ENCODE data around the gene HECW1. TPM values are rescaled to one million over a fixed set of nuclear protein-coding genes. Genes with fewer than 3 reads are reported as not detected.
A peak's percentile ranks its signal among the peaks of the same experiment; 100 is the strongest.

Gene HECW1
- total RNA-seq, 3 donors from 2014 or later (not counting 1 experiment from before 2014, with no cell fraction given), result not detected

DNA sequence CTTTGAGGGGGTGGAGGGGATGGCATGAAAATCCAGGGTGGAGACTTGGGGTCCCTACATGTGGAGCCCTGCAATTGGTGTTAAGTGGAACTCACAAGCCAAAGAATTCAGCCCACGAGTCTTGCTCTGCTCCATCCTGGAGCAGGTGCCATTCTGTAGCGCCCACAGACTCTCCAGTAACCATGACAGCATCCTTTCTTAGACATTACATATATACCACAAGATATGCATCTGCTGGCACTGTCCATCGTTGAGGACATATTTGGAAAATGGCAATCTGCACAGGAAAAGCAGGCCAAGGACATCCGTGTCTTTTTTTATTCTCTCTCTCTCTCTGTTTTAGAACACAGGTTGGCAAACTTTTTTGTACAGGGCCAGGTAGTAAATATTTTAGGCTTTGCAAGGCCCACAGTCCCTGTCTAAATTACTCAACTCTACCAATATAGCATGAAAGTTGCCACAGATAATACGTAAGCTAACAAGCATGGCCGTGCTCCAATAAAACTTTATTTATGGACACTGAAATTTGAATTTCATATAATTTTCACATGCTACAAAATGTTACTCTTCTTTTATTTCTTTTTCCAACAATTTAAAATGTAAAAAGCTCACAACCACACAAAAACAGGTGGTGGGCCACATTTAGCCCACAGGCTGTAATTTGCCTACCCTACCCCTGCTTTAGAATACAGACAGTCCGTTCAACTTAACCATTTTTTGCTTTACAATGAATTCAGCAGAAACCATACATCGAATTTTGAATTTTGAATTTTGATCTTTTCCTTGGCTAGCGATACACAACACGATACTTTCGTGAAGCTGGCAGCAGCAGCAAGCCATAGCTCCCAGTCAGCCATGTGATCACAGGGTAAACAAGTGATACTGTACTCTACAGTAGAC is 329.0 kb downstream of the HECW1 start:
- ATAC-seq, result no peak
- H3K27ac Mint-ChIP-seq, result no peak overlapping the region
- no peak overlapping the region for H3K27ac ChIP-seq (ENCODE audit: low read length)
- H3K9me3 Mint-ChIP-seq, result no peaks in the 10 kb centered on the region
- H3K36me3 ChIP-seq (ENCODE audit: control insufficient read depth, insufficient read depth, low read length), result no peaks in the 10 kb centered on the region
- no peaks in the 10 kb centered on the region for H3K9me3 ChIP-seq (ENCODE audit: control insufficient read depth, insufficient read depth, low read length)
- DNase-seq, result no peak
- H3K4me1 ChIP-seq (ENCODE audit: control insufficient read depth, insufficient read depth, low read length), result no peaks in the 10 kb centered on the region
- H3K4me1 Mint-ChIP-seq, result no peaks in the 10 kb centered on the region
- peaks cover 8 to 16% of the 10 kb centered on the region in 2 donors for H3K27me3 Mint-ChIP-seq (ENCODE audit: low read depth in 2 of 2)
- no peaks in the 10 kb centered on the region for H3K36me3 Mint-ChIP-seq
- H3K27me3 ChIP-seq (ENCODE audit: control insufficient read depth, insufficient read depth, low read length), result no peaks in the 10 kb centered on the region
- intact Hi-C loops (cut with micrococcal nuclease), result loop anchor here (5.0 kb wide), 1 partner anchor 1499 kb away; no protein-coding TSS in a partner anchor
- no peak overlapping the region for H3K4me3 ChIP-seq (ENCODE audit: low read length)
- TF ChIP-seq, protein P1, sequence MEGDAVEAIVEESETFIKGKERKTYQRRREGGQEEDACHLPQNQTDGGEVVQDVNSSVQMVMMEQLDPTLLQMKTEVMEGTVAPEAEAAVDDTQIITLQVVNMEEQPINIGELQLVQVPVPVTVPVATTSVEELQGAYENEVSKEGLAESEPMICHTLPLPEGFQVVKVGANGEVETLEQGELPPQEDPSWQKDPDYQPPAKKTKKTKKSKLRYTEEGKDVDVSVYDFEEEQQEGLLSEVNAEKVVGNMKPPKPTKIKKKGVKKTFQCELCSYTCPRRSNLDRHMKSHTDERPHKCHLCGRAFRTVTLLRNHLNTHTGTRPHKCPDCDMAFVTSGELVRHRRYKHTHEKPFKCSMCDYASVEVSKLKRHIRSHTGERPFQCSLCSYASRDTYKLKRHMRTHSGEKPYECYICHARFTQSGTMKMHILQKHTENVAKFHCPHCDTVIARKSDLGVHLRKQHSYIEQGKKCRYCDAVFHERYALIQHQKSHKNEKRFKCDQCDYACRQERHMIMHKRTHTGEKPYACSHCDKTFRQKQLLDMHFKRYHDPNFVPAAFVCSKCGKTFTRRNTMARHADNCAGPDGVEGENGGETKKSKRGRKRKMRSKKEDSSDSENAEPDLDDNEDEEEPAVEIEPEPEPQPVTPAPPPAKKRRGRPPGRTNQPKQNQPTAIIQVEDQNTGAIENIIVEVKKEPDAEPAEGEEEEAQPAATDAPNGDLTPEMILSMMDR (IDR thresholded peaks at IDR 0.05), result no peak
- H3K4me3 Mint-ChIP-seq, result no peak overlapping the region
- WGBS (ENCODE audit: insufficient coverage), result 87% methylated on average over 11 of the region's 11 CpGs

DNA sequence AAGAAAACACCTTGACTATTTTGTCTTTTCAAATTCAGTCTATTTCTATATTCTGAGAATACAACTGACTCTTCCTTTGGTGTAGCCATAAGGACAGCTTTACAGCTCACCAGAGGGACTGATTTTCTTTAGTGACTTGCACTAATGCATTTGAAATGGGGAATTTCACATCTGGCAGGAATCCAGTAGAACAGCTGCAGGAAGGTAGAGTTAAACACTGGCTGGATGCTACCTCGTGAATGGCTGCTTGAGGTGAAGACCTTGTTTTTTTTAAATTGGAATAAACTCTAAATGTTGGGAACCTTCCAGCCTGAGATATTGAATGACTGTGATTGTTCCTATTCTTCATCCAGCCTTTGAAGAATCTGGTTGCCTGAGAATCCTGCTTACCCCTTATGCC is 330.9 kb downstream of the HECW1 start:
- H3K9me3 Mint-ChIP-seq, result no peaks in the 10 kb centered on the region
- no peaks in the 10 kb centered on the region for H3K9me3 ChIP-seq (ENCODE audit: control insufficient read depth, insufficient read depth, low read length)
- no peaks in the 10 kb centered on the region for H3K36me3 Mint-ChIP-seq
- intact Hi-C loops (cut with micrococcal nuclease), result loop anchor here (5.0 kb wide), 1 partner anchor 1501 kb away; no protein-coding TSS in a partner anchor
- ATAC-seq, result no peak
- H3K36me3 ChIP-seq (ENCODE audit: control insufficient read depth, insufficient read depth, low read length), result no peaks in the 10 kb centered on the region
- H3K27me3 ChIP-seq (ENCODE audit: control insufficient read depth, insufficient read depth, low read length), result no peaks in the 10 kb centered on the region
- DNase-seq, result no peak
- no peaks in the 10 kb centered on the region for H3K4me1 ChIP-seq (ENCODE audit: control insufficient read depth, insufficient read depth, low read length)
- H3K4me3 Mint-ChIP-seq, result no peak overlapping the region
- no peak overlapping the region for H3K27ac ChIP-seq (ENCODE audit: low read length)
- no peaks in the 10 kb centered on the region for H3K4me1 Mint-ChIP-seq
- TF ChIP-seq, protein P1 (IDR thresholded peaks at IDR 0.05), result no peak
- H3K27me3 Mint-ChIP-seq (ENCODE audit: low read depth in 2 of 2), result peaks cover 8 to 16% of the 10 kb centered on the region in 2 donors
- WGBS (ENCODE audit: insufficient coverage), result 5% methylated on average over 1 of the region's 1 CpG
- H3K4me3 ChIP-seq (ENCODE audit: low read length), result no peak overlapping the region
- H3K27ac Mint-ChIP-seq, result no peak overlapping the region

GRCh38 chr7:43444711-43445578 is 332.5 kb downstream of the HECW1 start:
- no peak overlapping the region for H3K4me3 Mint-ChIP-seq
- peaks cover 13 to 22% of the 10 kb centered on the region in 2 donors for H3K27me3 Mint-ChIP-seq (ENCODE audit: low read depth in 2 of 2)
- H3K27ac Mint-ChIP-seq, result no peak overlapping the region
- no peaks in the 10 kb centered on the region for H3K36me3 ChIP-seq (ENCODE audit: control insufficient read depth, insufficient read depth, low read length)
- intact Hi-C loops (cut with micrococcal nuclease), result loop anchor here (5.0 kb wide), 1 partner anchor 1503 kb away; no protein-coding TSS in a partner anchor
- 94% methylated on average over 72 of the region's 72 CpGs for WGBS (ENCODE audit: insufficient coverage)
- no peak for DNase-seq
- ATAC-seq, result peak in 1 of 3 donors; percentile 27
- H3K9me3 ChIP-seq (ENCODE audit: control insufficient read depth, insufficient read depth, low read length), result no peaks in the 10 kb centered on the region
- H3K4me1 ChIP-seq (ENCODE audit: control insufficient read depth, insufficient read depth, low read length), result no peaks in the 10 kb centered on the region
- no peak overlapping the region for H3K27ac ChIP-seq (ENCODE audit: low read length)
- H3K27me3 ChIP-seq (ENCODE audit: control insufficient read depth, insufficient read depth, low read length), result no peaks in the 10 kb centered on the region
- H3K9me3 Mint-ChIP-seq, result no peaks in the 10 kb centered on the region
- TF ChIP-seq, protein P1 (IDR thresholded peaks at IDR 0.05), result no peak
- H3K36me3 Mint-ChIP-seq, result no peaks in the 10 kb centered on the region
- no peaks in the 10 kb centered on the region for H3K4me1 Mint-ChIP-seq
- no peak overlapping the region for H3K4me3 ChIP-seq (ENCODE audit: low read length)

Data from natural killer cell (primary cell).